Stimulated activated naive B cell treated with anti-CD40 and anti-IgM and Interleukin-4, amounts not matched to agents 10 μg/mL and 1 μg/mL and 100 μg/mL, for 72 hours (primary cell): ENCODE data around the gene STX1A.

ENCODE experiments used
- ATAC-seq, 2 donors: fragments of 150-1000 bp; cut with Tn5 transposase; replicated peaks; 2 replicates each; pipeline ENCODE4 v1.10.0; 2021; ENCODE audit warnings: moderate library complexity in 1 of 2
- DNase-seq: peaks from one replicate; pipeline ENCODE4 v3.0.0; 2021
- H3K27ac Mint-ChIP-seq: one replicate; pipeline ENCODE4 v1.8.0; 2022; ENCODE audit warnings: mild to moderate bottlenecking, mixed read lengths
- H3K27me3 Mint-ChIP-seq, 2 donors: one replicate each; pipeline ENCODE4 v1.8.0; 2022; ENCODE audit warnings: mixed read lengths in 2 of 2
- H3K36me3 Mint-ChIP-seq, 2 donors: one replicate each; pipeline ENCODE4 v1.8.0; 2022; ENCODE audit warnings: mixed read lengths in 2 of 2, mild to moderate bottlenecking in 1 of 2
- H3K4me1 Mint-ChIP-seq, 2 donors: one replicate each; pipeline ENCODE4 v1.8.0; 2022; ENCODE audit warnings: mixed read lengths in 2 of 2, mild to moderate bottlenecking in 1 of 2
- H3K4me3 Mint-ChIP-seq, 2 donors: one replicate each; pipeline ENCODE4 v1.8.0; 2022; ENCODE audit warnings: mild to moderate bottlenecking in 2 of 2, mixed read lengths in 2 of 2, moderate library complexity in 1 of 2
- H3K9me3 Mint-ChIP-seq, 2 donors: one replicate each; pipeline ENCODE4 v1.8.0; 2022; ENCODE audit warnings: mixed read lengths in 2 of 2, mild to moderate bottlenecking in 1 of 2

The STX1A gene

DNA sequence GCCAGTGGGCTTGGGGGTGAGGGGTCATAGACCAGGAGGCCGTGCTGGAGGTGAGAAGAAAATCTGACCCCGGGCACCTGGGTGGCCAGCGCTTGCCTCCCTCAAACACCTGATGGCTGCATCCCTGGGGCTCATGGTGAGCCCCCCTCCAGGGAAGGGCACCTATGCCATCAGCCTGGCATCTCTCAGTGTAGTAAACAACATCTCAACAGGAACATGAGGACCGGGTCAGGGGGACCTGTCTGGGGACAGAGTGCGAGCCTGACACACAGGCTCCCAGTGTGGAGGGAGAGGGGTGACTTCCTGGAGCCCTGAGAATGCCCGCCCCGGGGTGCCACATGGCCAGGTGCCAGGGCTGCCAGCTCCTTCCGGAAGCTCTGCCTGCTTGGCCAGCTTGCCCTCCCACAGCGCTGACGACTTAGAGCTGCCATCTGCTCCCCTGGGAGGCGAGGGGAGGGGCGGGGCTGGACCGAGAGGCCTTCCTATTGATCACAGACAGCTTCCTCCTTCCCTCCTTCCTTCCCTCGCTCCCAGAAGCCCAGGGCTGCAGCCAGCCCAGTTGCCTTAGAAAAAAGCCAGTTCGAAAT is 12.3 kb downstream of the STX1A start:
- Mint-ChIP-seq H3K4me1 (peaks cover 25 to 26% of the 10 kb centered on the region in 2 donors), H3K4me3 (peak overlapping the region in 1 of 2 donors; percentile 39), H3K27ac (peak overlapping the region; percentile 70), H3K27me3 (peaks cover 19 to 41% of the 10 kb centered on the region in 2 donors), H3K9me3 (no peaks in the 10 kb centered on the region), H3K36me3 (peaks cover 6 to 17% of the 10 kb centered on the region in 2 donors)
- DNase-seq (peak; percentile 47), ATAC-seq (peak; percentile 50 to 56)

GRCh38 chr7:73706126-73707044 is 13.1 kb downstream of the STX1A start:
- Mint-ChIP-seq H3K36me3 (peaks cover 14 to 24% of the 10 kb centered on the region in 2 donors), H3K4me3 (no peak overlapping the region), H3K27me3 (peaks cover 19 to 42% of the 10 kb centered on the region in 2 donors), H3K27ac (peak overlapping the region; percentile 70), H3K4me1 (peaks cover 25 to 26% of the 10 kb centered on the region in 2 donors), H3K9me3 (no peaks in the 10 kb centered on the region)
- DNase-seq (no peak), ATAC-seq (peak; percentile 49 to 74)

- no peaks in the 10 kb centered on the region for H3K9me3 Mint-ChIP-seq
- H3K27me3 Mint-ChIP-seq, result peaks cover 19 to 38% of the 10 kb centered on the region in 2 donors
- ATAC-seq (no peak), DNase-seq (no peak)
- no peak overlapping the region for H3K27ac Mint-ChIP-seq
- peaks cover 25 to 26% of the 10 kb centered on the region in 2 donors for H3K4me1 Mint-ChIP-seq
- no peak overlapping the region for H3K4me3 Mint-ChIP-seq
- peaks cover 13 to 32% of the 10 kb centered on the region in 2 donors for H3K36me3 Mint-ChIP-seq
These were observed 13.9 kb downstream of the STX1A start for GRCh38 chr7:73705551-73705920.

GRCh38 chr7:73704640-73705550 is 14.6 kb downstream of the STX1A start:
- Mint-ChIP-seq H3K4me1 (peaks cover 25 to 26% of the 10 kb centered on the region in 2 donors), H3K27me3 (peaks cover 19 to 36% of the 10 kb centered on the region in 2 donors), H3K4me3 (no peak overlapping the region), H3K9me3 (no peaks in the 10 kb centered on the region), H3K36me3 (peaks cover 17 to 38% of the 10 kb centered on the region in 2 donors), H3K27ac (no peak overlapping the region)
- ATAC-seq, result no peak
- DNase-seq, result no peak

- Mint-ChIP-seq H3K9me3 (no peaks in the 10 kb centered on the region), H3K4me1 (peaks cover 25 to 26% of the 10 kb centered on the region in 2 donors), H3K4me3 (peak overlapping the region; percentile 39 to 57), H3K36me3 (peaks cover 25 to 47% of the 10 kb centered on the region in 2 donors), H3K27me3 (peaks cover 19 to 36% of the 10 kb centered on the region in 2 donors), H3K27ac (no peak overlapping the region)
- DNase-seq (no peak), ATAC-seq (peak; percentile 68 to 75)
These were observed 15.5 kb downstream of the STX1A start for GRCh38 chr7:73703757-73704639.

DNA sequence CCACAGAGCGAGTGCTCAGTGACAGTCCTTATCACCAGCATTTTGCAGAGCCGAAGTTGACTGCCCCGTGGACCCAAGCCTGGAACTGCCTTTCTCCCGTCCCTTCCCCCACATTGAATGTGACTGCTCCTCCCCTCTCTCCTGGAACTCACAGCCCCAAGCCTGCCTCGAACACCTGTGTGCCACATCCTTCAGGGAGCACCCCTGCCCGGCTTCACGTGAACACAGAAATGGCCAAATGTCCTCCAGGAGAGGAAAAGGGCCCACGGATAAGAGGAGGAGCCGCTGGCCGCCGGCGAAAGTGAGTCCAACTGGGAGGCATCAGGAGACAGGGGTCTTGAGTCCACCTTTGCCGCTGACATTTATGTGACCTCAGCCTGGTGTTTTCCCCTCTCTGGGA is 16.2 kb downstream of the STX1A start:
- ATAC-seq, result no peak
- H3K4me3 Mint-ChIP-seq, result peak overlapping the region; percentile 39 to 57
- DNase-seq, result no peak
- peaks cover 32 to 50% of the 10 kb centered on the region in 2 donors for H3K36me3 Mint-ChIP-seq
- peaks cover 19 to 36% of the 10 kb centered on the region in 2 donors for H3K27me3 Mint-ChIP-seq
- no peak overlapping the region for H3K27ac Mint-ChIP-seq
- H3K4me1 Mint-ChIP-seq, result peaks cover 25 to 26% of the 10 kb centered on the region in 2 donors
- no peaks in the 10 kb centered on the region for H3K9me3 Mint-ChIP-seq

DNA sequence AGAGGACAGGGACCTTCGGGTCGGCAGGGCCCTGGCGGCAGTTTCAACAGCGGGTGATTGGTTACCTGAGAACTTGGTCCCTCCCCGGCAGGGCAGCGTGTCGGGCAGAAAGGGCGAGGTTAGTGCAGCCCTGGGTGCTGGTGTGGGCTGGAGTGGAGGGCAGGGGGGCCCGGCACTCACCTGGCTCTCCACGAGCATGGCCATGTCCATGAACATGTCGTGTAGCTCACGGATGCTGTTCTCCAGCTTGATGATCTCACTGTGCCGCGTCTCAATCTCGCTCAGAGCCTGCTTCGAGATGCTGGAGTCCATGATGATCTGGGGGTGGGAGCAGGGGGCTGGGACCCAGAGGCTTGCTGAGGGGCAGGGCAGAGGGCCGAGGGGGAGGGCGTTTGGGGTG is 16.8 kb downstream of the STX1A start:
- H3K36me3 Mint-ChIP-seq, result peaks cover 31 to 54% of the 10 kb centered on the region in 2 donors
- no peak overlapping the region for H3K27ac Mint-ChIP-seq
- H3K9me3 Mint-ChIP-seq, result no peaks in the 10 kb centered on the region
- H3K4me1 Mint-ChIP-seq, result peaks cover 25 to 26% of the 10 kb centered on the region in 2 donors
- peaks cover 19 to 36% of the 10 kb centered on the region in 2 donors for H3K27me3 Mint-ChIP-seq
- DNase-seq (no peak), ATAC-seq (no peak)
- no peak overlapping the region for H3K4me3 Mint-ChIP-seq

DNA sequence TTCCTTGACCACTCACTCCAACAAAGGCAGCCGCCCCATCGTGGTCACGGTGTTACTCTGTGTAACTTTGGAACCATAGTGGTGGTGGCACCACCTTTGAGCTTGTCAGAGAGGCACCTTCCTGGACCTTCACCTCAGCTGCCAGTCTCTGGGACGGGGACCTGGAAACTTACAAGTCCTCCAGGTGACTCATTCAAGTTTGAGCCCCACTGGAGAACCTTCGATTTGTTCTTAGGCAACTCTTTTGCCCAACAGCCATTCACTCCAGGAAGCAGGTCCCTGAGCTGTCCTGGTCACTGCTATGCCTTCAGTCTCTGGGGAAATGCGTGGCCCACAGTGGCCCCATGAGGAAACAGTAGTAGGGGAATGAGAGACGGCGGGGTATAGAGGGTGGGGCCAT is 17.2 kb downstream of the STX1A start:
- Mint-ChIP-seq H3K4me1 (peaks cover 23% of the 10 kb centered on the region in 2 donors), H3K4me3 (no peak overlapping the region), H3K27ac (no peak overlapping the region), H3K27me3 (peaks cover 19 to 36% of the 10 kb centered on the region in 2 donors), H3K36me3 (peaks cover 33 to 58% of the 10 kb centered on the region in 2 donors), H3K9me3 (no peaks in the 10 kb centered on the region)
- DNase-seq (no peak), ATAC-seq (no peak)

DNA sequence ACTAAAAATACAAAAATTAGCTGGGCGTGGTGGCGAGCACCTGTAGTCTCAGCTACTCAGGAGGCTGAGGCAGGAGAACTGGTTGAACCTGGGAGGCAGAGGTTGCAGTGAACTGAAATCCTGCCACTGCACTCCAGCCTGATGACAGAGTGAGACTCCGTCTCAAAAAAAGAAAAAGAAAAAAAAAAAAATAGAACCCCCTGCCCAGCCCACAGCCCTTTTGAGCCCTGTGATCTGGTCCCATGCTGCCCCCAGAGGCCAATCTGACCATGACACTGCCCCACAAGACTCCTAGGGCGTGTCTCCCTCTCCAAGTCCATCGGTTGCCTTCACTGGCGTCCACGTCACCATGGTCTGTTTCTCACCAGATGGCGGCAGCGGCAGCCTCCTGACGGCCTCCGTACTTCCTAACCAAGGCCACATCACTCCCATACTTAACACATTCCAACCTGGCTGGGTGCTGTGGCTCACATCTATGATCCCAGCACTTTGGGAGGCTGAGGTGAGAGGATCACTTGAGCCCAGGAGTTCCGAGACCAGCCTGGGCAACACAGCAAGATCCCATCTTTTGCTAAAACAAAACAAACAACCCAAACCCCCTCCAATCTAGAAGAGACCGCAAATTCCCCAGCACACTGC is 18.0 kb downstream of the STX1A start:
- no peak overlapping the region for H3K27ac Mint-ChIP-seq
- ATAC-seq (peak; percentile 26 to 47), DNase-seq (no peak)
- peaks cover 40 to 63% of the 10 kb centered on the region in 2 donors for H3K36me3 Mint-ChIP-seq
- H3K4me1 Mint-ChIP-seq, result peaks cover 15% of the 10 kb centered on the region in 2 donors
- peaks cover 15 to 29% of the 10 kb centered on the region in 2 donors for H3K27me3 Mint-ChIP-seq
- H3K9me3 Mint-ChIP-seq, result no peaks in the 10 kb centered on the region
- no peak overlapping the region for H3K4me3 Mint-ChIP-seq

- no peak for ATAC-seq
- DNase-seq, result no peak
- H3K4me3 Mint-ChIP-seq, result no peak overlapping the region
- peaks cover 8 to 12% of the 10 kb centered on the region in 2 donors for H3K4me1 Mint-ChIP-seq
- peaks cover 12 to 22% of the 10 kb centered on the region in 2 donors for H3K27me3 Mint-ChIP-seq
- H3K27ac Mint-ChIP-seq, result no peak overlapping the region
- H3K9me3 Mint-ChIP-seq, result no peaks in the 10 kb centered on the region
- peaks cover 43 to 70% of the 10 kb centered on the region in 2 donors for H3K36me3 Mint-ChIP-seq
These were observed 18.8 kb downstream of the STX1A start for GRCh38 chr7:73700581-73701134.

GRCh38 chr7:73700069-73700423 is 19.4 kb downstream of the STX1A start:
- H3K4me3 Mint-ChIP-seq, result no peak overlapping the region
- ATAC-seq (no peak), DNase-seq (no peak)
- H3K27ac Mint-ChIP-seq, result peak overlapping the region; percentile 9
- peaks cover 8 to 12% of the 10 kb centered on the region in 2 donors for H3K4me1 Mint-ChIP-seq
- H3K9me3 Mint-ChIP-seq, result no peaks in the 10 kb centered on the region
- peaks cover 49 to 75% of the 10 kb centered on the region in 2 donors for H3K36me3 Mint-ChIP-seq
- peaks cover 12 to 22% of the 10 kb centered on the region in 2 donors for H3K27me3 Mint-ChIP-seq

- peaks cover 8 to 12% of the 10 kb centered on the region in 2 donors for H3K4me1 Mint-ChIP-seq
- H3K9me3 Mint-ChIP-seq, result no peaks in the 10 kb centered on the region
- no peak overlapping the region for H3K4me3 Mint-ChIP-seq
- H3K27ac Mint-ChIP-seq, result no peak overlapping the region
- no peak for ATAC-seq
- DNase-seq, result no peak
- peaks cover 54 to 79% of the 10 kb centered on the region in 2 donors for H3K36me3 Mint-ChIP-seq
- peaks cover 12 to 22% of the 10 kb centered on the region in 2 donors for H3K27me3 Mint-ChIP-seq
These were observed 19.9 kb downstream of the STX1A start for GRCh38 chr7:73699370-73700068.
